ENCODE data around the gene HNRNPF. TPM values are rescaled to one million over a fixed set of nuclear protein-coding genes. Genes with fewer than 3 reads are reported as not detected.

HNRNPF gene
- total RNA-seq, 1 experiment from 2014 or later, result 358 TPM

DNA sequence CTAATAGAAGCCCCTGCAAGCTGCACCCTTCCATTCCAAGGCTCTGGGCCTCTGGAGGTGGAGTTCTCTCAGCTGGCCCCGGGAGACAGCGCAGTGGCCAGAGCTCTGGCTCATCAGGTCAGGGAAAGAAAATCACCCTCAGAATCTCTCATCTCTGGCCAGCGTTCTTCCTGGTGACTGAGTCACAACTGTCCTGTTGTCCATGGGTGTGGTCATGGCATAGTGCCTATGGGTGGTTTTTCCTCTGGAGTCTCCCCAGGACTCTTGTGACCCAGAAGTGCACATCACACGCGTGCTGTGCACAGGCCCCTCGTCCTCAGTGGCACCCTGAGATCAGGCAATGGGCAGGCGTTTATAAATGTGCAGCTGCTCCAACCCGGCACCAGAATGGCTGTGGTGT lies 64.9 kb downstream of the HNRNPF start (continued):
- TF ChIP-seq TCF7 (CRISPR knock-in tag; IDR thresholded peaks at IDR 0.05; ENCODE audit: low read depth) (no peak), CTCF (IDR thresholded peaks at IDR 0.05) (no peak), ATF1 (CRISPR knock-in tag; IDR thresholded peaks at IDR 0.05) (no peak), SMAD3 (CRISPR knock-in tag; IDR thresholded peaks at IDR 0.05; ENCODE audit: borderline replicate concordance) (no peak)
- TF ChIP-seq, protein P1, sequence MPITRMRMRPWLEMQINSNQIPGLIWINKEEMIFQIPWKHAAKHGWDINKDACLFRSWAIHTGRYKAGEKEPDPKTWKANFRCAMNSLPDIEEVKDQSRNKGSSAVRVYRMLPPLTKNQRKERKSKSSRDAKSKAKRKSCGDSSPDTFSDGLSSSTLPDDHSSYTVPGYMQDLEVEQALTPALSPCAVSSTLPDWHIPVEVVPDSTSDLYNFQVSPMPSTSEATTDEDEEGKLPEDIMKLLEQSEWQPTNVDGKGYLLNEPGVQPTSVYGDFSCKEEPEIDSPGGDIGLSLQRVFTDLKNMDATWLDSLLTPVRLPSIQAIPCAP (CRISPR knock-in tag; IDR thresholded peaks at IDR 0.05), result no peak
- TF ChIP-seq, protein P2, sequence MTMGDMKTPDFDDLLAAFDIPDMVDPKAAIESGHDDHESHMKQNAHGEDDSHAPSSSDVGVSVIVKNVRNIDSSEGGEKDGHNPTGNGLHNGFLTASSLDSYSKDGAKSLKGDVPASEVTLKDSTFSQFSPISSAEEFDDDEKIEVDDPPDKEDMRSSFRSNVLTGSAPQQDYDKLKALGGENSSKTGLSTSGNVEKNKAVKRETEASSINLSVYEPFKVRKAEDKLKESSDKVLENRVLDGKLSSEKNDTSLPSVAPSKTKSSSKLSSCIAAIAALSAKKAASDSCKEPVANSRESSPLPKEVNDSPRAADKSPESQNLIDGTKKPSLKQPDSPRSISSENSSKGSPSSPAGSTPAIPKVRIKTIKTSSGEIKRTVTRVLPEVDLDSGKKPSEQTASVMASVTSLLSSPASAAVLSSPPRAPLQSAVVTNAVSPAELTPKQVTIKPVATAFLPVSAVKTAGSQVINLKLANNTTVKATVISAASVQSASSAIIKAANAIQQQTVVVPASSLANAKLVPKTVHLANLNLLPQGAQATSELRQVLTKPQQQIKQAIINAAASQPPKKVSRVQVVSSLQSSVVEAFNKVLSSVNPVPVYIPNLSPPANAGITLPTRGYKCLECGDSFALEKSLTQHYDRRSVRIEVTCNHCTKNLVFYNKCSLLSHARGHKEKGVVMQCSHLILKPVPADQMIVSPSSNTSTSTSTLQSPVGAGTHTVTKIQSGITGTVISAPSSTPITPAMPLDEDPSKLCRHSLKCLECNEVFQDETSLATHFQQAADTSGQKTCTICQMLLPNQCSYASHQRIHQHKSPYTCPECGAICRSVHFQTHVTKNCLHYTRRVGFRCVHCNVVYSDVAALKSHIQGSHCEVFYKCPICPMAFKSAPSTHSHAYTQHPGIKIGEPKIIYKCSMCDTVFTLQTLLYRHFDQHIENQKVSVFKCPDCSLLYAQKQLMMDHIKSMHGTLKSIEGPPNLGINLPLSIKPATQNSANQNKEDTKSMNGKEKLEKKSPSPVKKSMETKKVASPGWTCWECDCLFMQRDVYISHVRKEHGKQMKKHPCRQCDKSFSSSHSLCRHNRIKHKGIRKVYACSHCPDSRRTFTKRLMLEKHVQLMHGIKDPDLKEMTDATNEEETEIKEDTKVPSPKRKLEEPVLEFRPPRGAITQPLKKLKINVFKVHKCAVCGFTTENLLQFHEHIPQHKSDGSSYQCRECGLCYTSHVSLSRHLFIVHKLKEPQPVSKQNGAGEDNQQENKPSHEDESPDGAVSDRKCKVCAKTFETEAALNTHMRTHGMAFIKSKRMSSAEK (CRISPR knock-in tag; IDR thresholded peaks at IDR 0.05; ENCODE audit: borderline replicate concordance), result no peak
- TF ChIP-seq, protein P3, sequence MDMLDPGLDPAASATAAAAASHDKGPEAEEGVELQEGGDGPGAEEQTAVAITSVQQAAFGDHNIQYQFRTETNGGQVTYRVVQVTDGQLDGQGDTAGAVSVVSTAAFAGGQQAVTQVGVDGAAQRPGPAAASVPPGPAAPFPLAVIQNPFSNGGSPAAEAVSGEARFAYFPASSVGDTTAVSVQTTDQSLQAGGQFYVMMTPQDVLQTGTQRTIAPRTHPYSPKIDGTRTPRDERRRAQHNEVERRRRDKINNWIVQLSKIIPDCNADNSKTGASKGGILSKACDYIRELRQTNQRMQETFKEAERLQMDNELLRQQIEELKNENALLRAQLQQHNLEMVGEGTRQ (CRISPR knock-in tag; IDR thresholded peaks at IDR 0.05), result no peak
- TF ChIP-seq, protein P4, sequence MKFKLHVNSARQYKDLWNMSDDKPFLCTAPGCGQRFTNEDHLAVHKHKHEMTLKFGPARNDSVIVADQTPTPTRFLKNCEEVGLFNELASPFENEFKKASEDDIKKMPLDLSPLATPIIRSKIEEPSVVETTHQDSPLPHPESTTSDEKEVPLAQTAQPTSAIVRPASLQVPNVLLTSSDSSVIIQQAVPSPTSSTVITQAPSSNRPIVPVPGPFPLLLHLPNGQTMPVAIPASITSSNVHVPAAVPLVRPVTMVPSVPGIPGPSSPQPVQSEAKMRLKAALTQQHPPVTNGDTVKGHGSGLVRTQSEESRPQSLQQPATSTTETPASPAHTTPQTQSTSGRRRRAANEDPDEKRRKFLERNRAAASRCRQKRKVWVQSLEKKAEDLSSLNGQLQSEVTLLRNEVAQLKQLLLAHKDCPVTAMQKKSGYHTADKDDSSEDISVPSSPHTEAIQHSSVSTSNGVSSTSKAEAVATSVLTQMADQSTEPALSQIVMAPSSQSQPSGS (CRISPR knock-in tag; IDR thresholded peaks at IDR 0.05; ENCODE audit: borderline replicate concordance, low read depth), result no peak

DNA sequence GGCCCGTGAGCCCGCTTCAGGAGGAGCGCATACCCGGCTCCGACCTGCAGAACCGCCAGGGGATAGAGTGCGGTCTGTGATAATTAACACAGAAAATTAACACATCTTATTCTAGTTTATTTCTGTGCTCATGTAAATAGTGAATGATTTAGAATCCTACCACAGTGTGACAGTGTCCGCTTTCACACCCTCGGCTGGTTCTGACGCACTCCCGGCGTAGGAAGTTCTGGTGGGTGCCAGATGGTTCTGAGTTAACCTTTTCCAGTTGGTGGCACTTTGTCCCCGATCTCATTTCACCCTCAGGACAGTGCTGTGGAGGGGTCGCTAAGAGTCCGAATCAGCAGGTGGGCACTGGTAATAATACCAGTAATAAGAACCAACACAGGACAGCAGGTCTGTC lies 65.9 kb downstream of the HNRNPF start:
- ATAC-seq, result no peak
- ChIA-PET POLR2A (interaction anchor here (1.5 kb wide), 1 partner anchor 21 kb away, joined by 4 read pairs; no protein-coding TSS in a partner anchor), CTCF (interaction anchor here (1.2 to 2.4 kb wide), 2 partner anchors 50 to 138 kb away, joined by 3 to 10 read pairs; no protein-coding TSS in a partner anchor)
- Mint-ChIP-seq H3K4me3 (no peak overlapping the region), H3K36me3 (no peaks in the 10 kb centered on the region), H3K4me1 (peaks cover 16% of the 10 kb centered on the region), H3K27me3 (ENCODE audit: low read depth) (peaks cover 7% of the 10 kb centered on the region), H3K9me3 (no peaks in the 10 kb centered on the region), H3K27ac (no peak overlapping the region)
- no peak for DNase-seq (ENCODE audit: low spot score)
- no peak for TF ChIP-seq ZNF263 (CRISPR knock-in tag; IDR thresholded peaks at IDR 0.05; ENCODE audit: low read depth)
- no peak for TF ChIP-seq TEAD4 (CRISPR knock-in tag; IDR thresholded peaks at IDR 0.05)
- TF ChIP-seq, protein P2 (CRISPR knock-in tag; IDR thresholded peaks at IDR 0.05; ENCODE audit: borderline replicate concordance), result no peak
- TF ChIP-seq ESRRA (CRISPR knock-in tag; IDR thresholded peaks at IDR 0.05; ENCODE audit: borderline replicate concordance), result no peak
- no peak for TF ChIP-seq ZNF138 (CRISPR knock-in tag; conservative IDR thresholded peaks at IDR 0.05)
